ENCODE data around the gene CSRP3.

The CSRP3 gene

DNA sequence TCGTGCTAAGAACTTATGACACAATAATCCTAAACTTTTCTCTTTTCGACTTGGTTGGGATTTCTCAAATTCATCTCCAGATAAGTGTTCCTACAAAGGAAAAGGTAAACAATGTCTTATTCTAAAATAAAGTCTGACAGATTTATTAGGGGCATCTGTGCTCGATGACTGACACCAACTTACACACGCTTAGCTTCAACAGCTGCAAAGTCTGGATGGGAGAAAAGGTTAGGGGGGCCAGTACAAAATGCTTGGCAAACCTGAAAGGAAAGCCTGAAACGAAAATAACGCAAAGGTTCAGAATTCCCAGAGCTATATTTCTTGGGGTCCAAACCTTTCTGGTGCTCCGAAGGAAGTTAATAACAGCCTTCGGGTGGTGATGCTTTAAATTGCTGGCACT, 35.6 kb upstream of the CSRP3 start:
- H3K4me3 ChIP-seq (ENCODE audit: low read depth, low read length), result no peak overlapping the region
- TF ChIP-seq, protein P1, sequence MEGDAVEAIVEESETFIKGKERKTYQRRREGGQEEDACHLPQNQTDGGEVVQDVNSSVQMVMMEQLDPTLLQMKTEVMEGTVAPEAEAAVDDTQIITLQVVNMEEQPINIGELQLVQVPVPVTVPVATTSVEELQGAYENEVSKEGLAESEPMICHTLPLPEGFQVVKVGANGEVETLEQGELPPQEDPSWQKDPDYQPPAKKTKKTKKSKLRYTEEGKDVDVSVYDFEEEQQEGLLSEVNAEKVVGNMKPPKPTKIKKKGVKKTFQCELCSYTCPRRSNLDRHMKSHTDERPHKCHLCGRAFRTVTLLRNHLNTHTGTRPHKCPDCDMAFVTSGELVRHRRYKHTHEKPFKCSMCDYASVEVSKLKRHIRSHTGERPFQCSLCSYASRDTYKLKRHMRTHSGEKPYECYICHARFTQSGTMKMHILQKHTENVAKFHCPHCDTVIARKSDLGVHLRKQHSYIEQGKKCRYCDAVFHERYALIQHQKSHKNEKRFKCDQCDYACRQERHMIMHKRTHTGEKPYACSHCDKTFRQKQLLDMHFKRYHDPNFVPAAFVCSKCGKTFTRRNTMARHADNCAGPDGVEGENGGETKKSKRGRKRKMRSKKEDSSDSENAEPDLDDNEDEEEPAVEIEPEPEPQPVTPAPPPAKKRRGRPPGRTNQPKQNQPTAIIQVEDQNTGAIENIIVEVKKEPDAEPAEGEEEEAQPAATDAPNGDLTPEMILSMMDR (IDR thresholded peaks at IDR 0.05; ENCODE audit: borderline replicate concordance, insufficient read depth, low read depth, low read length), result no peak

DNA sequence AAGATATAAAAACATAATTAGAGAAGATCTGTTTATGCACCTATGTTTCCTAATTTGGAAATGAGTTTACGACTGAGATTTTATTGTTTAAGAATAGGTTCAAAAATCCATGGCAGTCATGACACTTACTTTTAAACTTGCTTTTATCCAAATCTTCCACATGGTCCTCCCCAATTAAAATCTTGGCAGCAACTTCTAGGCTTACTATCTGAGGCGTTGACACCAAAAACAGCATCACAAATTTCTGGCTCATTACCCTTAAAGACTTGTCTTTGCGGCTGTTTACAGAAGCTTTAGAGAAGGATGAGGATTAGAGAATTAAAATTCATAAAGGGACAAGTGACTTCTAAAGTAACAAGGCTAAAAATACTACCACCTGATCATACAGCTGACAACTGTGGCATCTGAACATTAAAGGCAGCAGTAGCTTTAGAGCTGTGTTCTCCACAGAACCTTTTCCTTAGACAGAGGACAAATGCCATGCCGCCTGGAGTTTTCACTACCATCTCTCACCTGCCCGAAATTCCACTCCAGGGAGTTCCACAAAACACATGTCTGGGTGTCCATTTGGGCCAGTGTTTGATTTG, 32.5 kb upstream of the CSRP3 start:
- no peak overlapping the region for H3K4me3 ChIP-seq (ENCODE audit: low read depth, low read length)
- TF ChIP-seq, protein P1 (IDR thresholded peaks at IDR 0.05; ENCODE audit: borderline replicate concordance, insufficient read depth, low read depth, low read length), result no peak

DNA sequence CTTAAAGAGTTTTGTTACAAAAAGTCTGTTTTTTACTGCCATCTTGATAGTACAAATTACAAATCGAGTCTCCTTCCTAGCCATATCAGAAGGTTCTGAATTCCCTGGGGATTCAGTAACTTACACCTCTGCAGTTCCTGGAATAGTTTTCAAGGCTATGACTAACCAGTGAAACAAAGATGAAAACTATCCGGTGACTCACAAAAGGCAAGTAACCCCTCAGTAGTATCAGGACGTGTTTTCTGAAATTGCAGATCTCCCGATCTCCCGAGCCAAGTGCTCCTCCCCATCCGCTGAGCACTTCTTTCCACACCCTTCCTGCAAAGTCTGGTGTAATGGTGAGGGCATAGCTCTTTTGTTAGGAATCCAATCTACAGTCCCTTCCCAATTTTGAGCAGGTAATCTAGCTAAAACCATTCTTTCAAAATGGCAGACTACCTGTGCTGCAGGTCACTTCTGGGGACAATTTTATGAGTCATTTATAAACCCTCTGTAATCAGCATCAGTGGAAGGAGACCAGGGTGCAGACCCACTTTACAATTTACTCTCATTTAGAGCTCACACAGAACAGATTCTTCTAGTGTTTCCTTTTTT, 31.2 kb upstream of the CSRP3 start:
- TF ChIP-seq, protein P1 (IDR thresholded peaks at IDR 0.05; ENCODE audit: borderline replicate concordance, insufficient read depth, low read depth, low read length), result no peak
- H3K4me3 ChIP-seq (ENCODE audit: low read depth, low read length), result no peak overlapping the region

DNA sequence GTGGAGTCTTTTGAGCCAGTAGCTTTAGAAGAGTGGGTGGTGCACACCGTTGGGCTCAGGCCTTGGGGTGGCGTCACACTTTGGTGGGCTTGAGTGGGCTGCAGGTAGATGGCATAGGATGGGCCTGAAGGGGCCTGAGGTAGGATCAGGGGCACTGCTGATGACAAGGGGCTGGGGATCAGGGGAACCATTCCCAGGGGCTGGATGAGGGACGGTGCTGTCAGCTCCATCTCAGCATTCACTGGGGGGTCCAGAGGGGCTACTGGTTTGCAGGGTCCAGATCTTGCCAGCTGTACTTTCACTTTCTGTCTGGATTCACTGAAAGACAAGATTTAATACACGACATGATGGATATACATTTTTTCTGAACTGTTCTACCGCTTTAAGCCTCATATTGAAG, 27.9 kb upstream of the CSRP3 start:
- H3K4me3 ChIP-seq (ENCODE audit: low read depth, low read length), result no peak overlapping the region
- TF ChIP-seq, protein P1 (IDR thresholded peaks at IDR 0.05; ENCODE audit: borderline replicate concordance, insufficient read depth, low read depth, low read length), result no peak

DNA sequence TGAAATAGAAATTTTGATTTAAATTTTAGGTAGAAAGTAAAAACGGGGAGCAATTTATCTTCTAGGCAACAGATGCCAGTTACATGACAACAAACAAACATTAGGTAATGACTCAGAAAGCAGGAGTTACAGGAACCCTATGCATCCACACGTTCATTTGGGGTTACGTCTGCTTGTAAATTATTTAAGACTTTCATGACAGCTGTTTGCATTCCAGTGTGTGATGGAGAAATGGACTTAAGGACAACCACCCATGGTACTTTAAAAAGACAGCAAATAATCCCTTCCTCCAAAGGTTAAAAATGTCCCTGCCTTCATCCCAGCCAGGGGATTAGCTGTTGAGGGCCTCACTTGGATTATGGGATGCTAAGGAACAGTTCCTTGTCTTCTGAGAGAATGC, 27.2 kb upstream of the CSRP3 start:
- H3K4me3 ChIP-seq (ENCODE audit: low read depth, low read length), result no peak overlapping the region
- TF ChIP-seq, protein P1 (IDR thresholded peaks at IDR 0.05; ENCODE audit: borderline replicate concordance, insufficient read depth, low read depth, low read length), result no peak

DNA sequence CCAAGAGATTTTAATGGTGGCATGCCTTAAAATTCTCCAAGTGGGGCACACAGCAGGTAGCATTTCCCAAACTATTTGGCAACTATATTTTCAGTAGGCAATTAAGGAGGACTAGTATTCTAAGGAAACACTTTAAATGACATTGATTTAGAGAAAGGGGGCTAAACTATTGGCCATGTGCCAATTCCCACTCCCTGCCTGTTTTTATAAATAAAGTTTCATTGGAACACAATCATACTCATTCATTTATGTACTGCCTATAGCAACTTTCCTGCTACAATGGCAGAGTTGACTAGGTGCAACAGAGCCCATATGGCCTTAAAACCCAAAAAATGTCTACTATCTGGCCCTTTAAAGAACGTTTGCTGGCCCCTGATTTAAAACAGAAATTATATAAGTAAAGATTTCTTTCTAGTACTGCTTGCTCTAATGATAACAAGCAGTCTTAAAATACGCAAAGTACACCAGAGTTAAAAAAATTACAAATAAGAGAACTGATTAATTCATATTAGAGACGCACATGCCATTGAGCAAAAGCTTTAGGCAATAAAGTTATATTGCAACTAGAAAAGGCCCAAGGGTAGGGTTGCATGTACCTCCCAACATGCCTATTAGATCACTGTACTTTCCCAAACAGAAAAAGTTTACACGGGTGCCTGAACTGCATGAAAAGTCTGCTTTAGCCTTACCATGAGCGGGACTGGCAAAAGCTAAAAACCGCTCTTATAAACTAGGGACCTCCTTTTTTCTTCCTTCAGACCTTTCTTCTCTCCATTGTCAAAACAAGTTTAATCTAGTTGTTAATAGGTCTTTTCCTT, 24.8 kb upstream of the CSRP3 start:
- no peak overlapping the region for H3K4me3 ChIP-seq (ENCODE audit: low read depth, low read length)
- TF ChIP-seq, protein P1 (IDR thresholded peaks at IDR 0.05; ENCODE audit: borderline replicate concordance, insufficient read depth, low read depth, low read length), result no peak
